Endothelial cell of umbilical vein (primary cell): Measurements from ENCODE around the gene BCAS3. TPM values are rescaled to one million over a fixed set of nuclear protein-coding genes. Genes with fewer than 3 reads are reported as not detected.
"Not testable (repeated sequence)": the region's sequence is repeated elsewhere in the genome, so short reads cannot be mapped to it uniquely, and the experiment has no call there.

Experiments
- BruUV-seq: library from RNA; stranded (reverse); fragments of 400-500 nt; replicated peaks from 2 replicates; lab custom pipeline; 2021; lab: Mats Ljungman, UMichigan
- CTCF ChIA-PET: fragments of 300-600, 350-600 bp; sonication (Branson Sonifier 250); formaldehyde crosslinking; loops from one replicate; lab custom pipeline; 2021; ENCODE audit warnings: antibody characterized with exemption, inconsistent platforms; lab: Charles Lee
- POLR2A ChIA-PET: fragments of 300-600, 350-600 bp; sonication (Branson Sonifier 250); formaldehyde crosslinking; loops from one replicate; lab custom pipeline; 2021; ENCODE audit warnings: antibody characterized with exemption, inconsistent platforms; lab: Charles Lee
- DNase-seq: peaks from one replicate; pipeline ENCODE4 v3.0.0-alpha.2; 2011; ENCODE audit warnings: low read depth, low spot score
- FAIRE-seq: peaks from 2 replicates; lab custom pipeline; 2011; peaks lifted over from hg19 to GRCh38; lab: Jason Lieb, UNC
- H2AFZ ChIP-seq: 2 replicates; pipeline ENCODE4 v1.6.0; 2012; ENCODE audit warnings: low read depth, low read length, control low read depth, inconsistent platforms
- H3K27ac ChIP-seq: 2 replicates; pipeline ENCODE4 v1.5.1; 2011; ENCODE audit warnings: low read depth, mild to moderate bottlenecking, control low read depth, low read length, moderate library complexity; ENCODE audit not compliant: insufficient read depth
- H3K27me3 ChIP-seq, 2 experiments: 2 replicates each; pipeline versions ENCODE4 v1.6.0 to v1.6.1; 2011; ENCODE audit warnings: low read length in 2 of 2, mixed read lengths in 1 of 2; ENCODE audit not compliant: control insufficient read depth in 2 of 2, insufficient read depth in 2 of 2
- H3K36me3 ChIP-seq, 2 experiments: 2 replicates in 1 of 2; 3 replicates in 1 of 2; pipeline ENCODE4 v1.5.1; 2011; ENCODE audit warnings: low read length in 2 of 2, mild to moderate bottlenecking in 1 of 2, moderate library complexity in 1 of 2; ENCODE audit not compliant: control insufficient read depth in 2 of 2, insufficient read depth in 2 of 2; ENCODE audit errors: extremely low read depth in 1 of 2
- H3K4me1 ChIP-seq: 3 replicates; pipeline ENCODE4 v1.5.1; 2011; ENCODE audit warnings: mild to moderate bottlenecking, low read length; ENCODE audit not compliant: control insufficient read depth, insufficient read depth; ENCODE audit errors: extremely low read depth
- H3K4me2 ChIP-seq: 2 replicates; pipeline ENCODE4 v1.6.1; 2011; ENCODE audit warnings: low read length, control low read depth, mixed read lengths; ENCODE audit not compliant: insufficient read depth
- H3K4me3 ChIP-seq, 3 experiments: fragments of 200-600 bp in 1 of 3; sonication (generic), shearing (Covaris generic) in 1 of 3; replicated peaks in 1 of 3; 2 replicates each; pipeline ENCODE4 v1.5.1; 2011 to 2016; ENCODE audit warnings: control low read depth in 3 of 3, low read length in 3 of 3, mild to moderate bottlenecking in 2 of 3, inconsistent platforms in 1 of 3, low read depth in 1 of 3, moderate library complexity in 1 of 3; ENCODE audit not compliant: insufficient read depth in 1 of 3
- H3K79me2 ChIP-seq: 2 replicates; pipeline ENCODE4 v1.6.0; 2012; ENCODE audit warnings: low read length, inconsistent platforms; ENCODE audit not compliant: control insufficient read depth, insufficient read depth
- H3K9ac ChIP-seq: replicated peaks from 2 replicates; pipeline ENCODE3; 2011; ENCODE audit warnings: low read length, control low read depth; ENCODE audit not compliant: insufficient read depth; ENCODE audit errors: extremely low read depth
- H3K9me1 ChIP-seq: replicated peaks from 3 replicates; pipeline ENCODE4 v1.6.0; 2011; ENCODE audit warnings: mild to moderate bottlenecking, low read length; ENCODE audit not compliant: control insufficient read depth, insufficient read depth; ENCODE audit errors: extremely low read depth
- H3K9me3 ChIP-seq: replicated peaks from 2 replicates; pipeline ENCODE4 v1.5.1; 2012; ENCODE audit warnings: low read length, inconsistent platforms; ENCODE audit not compliant: control insufficient read depth, insufficient read depth
- H4K20me1 ChIP-seq: replicated peaks from 2 replicates; pipeline ENCODE3; 2011; ENCODE audit warnings: mild to moderate bottlenecking, low read length; ENCODE audit not compliant: control insufficient read depth, insufficient read depth; ENCODE audit errors: extremely low read depth
- EZH2 ChIP-seq: IDR thresholded peaks from 2 replicates; pipeline ENCODE4 v1.6.1; 2012; ENCODE audit warnings: borderline replicate concordance, low read depth, mild to moderate bottlenecking, moderate library complexity, low read length, inconsistent platforms; ENCODE audit not compliant: severe bottlenecking
- FOS ChIP-seq: IDR thresholded peaks from 2 replicates; pipeline ENCODE4 v1.6.1; 2011; ENCODE audit warnings: mild to moderate bottlenecking, low read length, moderate library complexity, borderline replicate concordance; ENCODE audit not compliant: insufficient read depth
- GATA2 ChIP-seq: IDR thresholded peaks from 2 replicates; pipeline ENCODE4 v1.7.0; 2011; ENCODE audit warnings: low read depth, mild to moderate bottlenecking, moderate library complexity, mixed read lengths, low read length; ENCODE audit not compliant: insufficient read length, insufficient read depth
- JUN ChIP-seq: IDR thresholded peaks from 2 replicates; pipeline ENCODE4 v1.6.1; 2011; ENCODE audit warnings: borderline replicate concordance, low read depth; ENCODE audit not compliant: insufficient read length, insufficient read depth
- MYC ChIP-seq: IDR thresholded peaks from one replicate; pipeline ENCODE4 v1.6.1; 2011; ENCODE audit warnings: mild to moderate bottlenecking, low read depth, low read length
- POLR2A ChIP-seq: IDR thresholded peaks from 2 replicates; pipeline ENCODE4 v1.6.1; 2012; ENCODE audit warnings: low read depth, mild to moderate bottlenecking, control low read depth, low read length
- POLR2AphosphoS5 ChIP-seq: IDR thresholded peaks from 2 replicates; pipeline ENCODE4 v1.6.1; 2012; ENCODE audit warnings: low read depth, mild to moderate bottlenecking, control low read depth, low read length, moderate library complexity; ENCODE audit not compliant: insufficient read depth
- dilution Hi-C: fragments of 300-500 bp; cut with MboI; formaldehyde crosslinking; loops from one replicate; pipeline ENCODE4 v1.15.0; 2019; ENCODE audit warnings: low sequenced_read_pairs; ENCODE audit not compliant: extremely low pct_ligation_motif_present
- intact Hi-C: fragments of 100-400 bp; cut with micrococcal nuclease; formaldehyde crosslinking; loops from one replicate; pipeline ENCODE4 v1.10.0; 2022
- polyA plus RNA-seq, 4 experiments: library from polyadenylated mRNA; depleted of rRNA in 3 of 4; stranded (reverse) in 3 of 4; unstranded in 1 of 4; fragments of >200 nt; gene quantifications; 2 replicates each; pipeline versions ENCODE4 v1.2.1 to v1.2.3, GENCODE V29; 2011 to 2012; ENCODE audit warnings: missing spikeins in 1 of 4
- total RNA-seq: library from RNA; stranded (reverse); gene quantifications from 2 replicates; pipeline ENCODE4 v1.2.3, GENCODE V29; 2021
- TF ChIP-seq, protein P1 (sequence below), 2 donors: IDR thresholded peaks; 1 replicate in 1 of 2; 2 replicates in 1 of 2; pipeline ENCODE4 v1.5.1; 2011; ENCODE audit warnings: low read length in 2 of 2, mild to moderate bottlenecking in 2 of 2, moderate library complexity in 2 of 2, control low read depth in 1 of 2, inconsistent platforms in 1 of 2, low read depth in 1 of 2; ENCODE audit not compliant: insufficient read depth in 1 of 2; ENCODE audit errors: extremely low read depth in 1 of 2
- TF ChIP-seq, protein P2 (sequence below): IDR thresholded peaks from 2 replicates; pipeline ENCODE4 v1.6.1; 2011; ENCODE audit not compliant: insufficient read depth, insufficient read length

BCAS3 gene
- total and polyA plus RNA-seq, 2 donors (not counting 3 experiments of a cell fraction or from before 2014, with no cell fraction given): 8.2 to 16.0 TPM

DNA sequence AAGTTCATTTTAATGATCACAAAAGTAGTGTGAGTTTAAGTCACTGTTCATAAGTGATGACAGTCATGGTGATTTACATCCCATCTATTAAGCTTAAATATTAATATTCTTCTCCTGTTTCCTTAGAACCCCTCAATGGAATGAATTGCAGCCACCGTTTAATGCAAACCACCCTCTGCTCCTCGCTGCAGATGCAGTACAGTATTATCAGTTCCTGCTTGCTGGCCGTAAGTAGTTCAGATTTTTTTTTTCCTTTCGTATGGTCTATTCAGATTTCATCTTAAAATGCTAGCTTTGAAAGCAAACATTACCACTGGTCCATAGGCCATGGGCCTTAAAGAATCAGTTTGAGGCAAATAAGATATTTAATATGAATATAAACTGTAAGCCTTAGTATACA lies 363.0 kb downstream of the BCAS3 start:
- CTCF ChIA-PET: interaction anchor here (1.7 kb wide), 1 partner anchor 9 kb away, joined by 4 read pairs; no protein-coding TSS in a partner anchor
- FAIRE-seq: no peak

DNA sequence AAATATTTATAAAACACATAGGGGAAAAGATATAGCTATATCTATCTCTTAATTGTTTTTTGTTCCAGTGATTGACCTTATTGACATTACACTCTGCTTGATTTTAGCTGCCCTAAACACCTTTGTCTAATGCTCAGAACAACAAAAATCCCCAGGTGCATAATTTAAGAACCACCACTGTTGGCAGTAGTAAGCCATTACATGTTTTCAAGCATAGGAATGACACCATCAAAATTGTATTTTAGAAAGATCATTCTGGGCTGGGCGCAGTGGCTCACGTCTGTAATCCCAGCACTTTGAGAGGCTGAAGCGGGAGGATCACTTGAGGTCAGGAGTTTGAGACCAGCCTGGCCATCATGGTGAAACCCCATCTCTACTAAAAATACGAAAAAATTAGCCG lies 364.7 kb downstream of the BCAS3 start:
- H3K27ac ChIP-seq, H4K20me1 ChIP-seq, H3K9me3 ChIP-seq, POLR2A ChIA-PET, H2AFZ ChIP-seq, H3K4me2 ChIP-seq, H3K4me3 ChIP-seq, H3K27me3 ChIP-seq, intact Hi-C loops, H3K9ac ChIP-seq, H3K9me1 ChIP-seq, H3K79me2 ChIP-seq, H3K4me1 ChIP-seq, DNase-seq, FAIRE-seq, dilution Hi-C loops, H3K36me3 ChIP-seq, BruUV-seq: not testable (repeated sequence)
- CTCF ChIA-PET: interaction anchor here (1.9 kb wide), 1 partner anchor 15 kb away, joined by 5 read pairs; no protein-coding TSS in a partner anchor

More for the DNA sequence above, 363.0 kb downstream of the BCAS3 start:
- Histone ChIP-seq H3K4me2 (no peak overlapping the region), H3K9me3 (no peaks in the 10 kb centered on the region), H3K4me3 (no peak overlapping the region), H2AFZ (no peak overlapping the region), H3K4me1 (no peaks in the 10 kb centered on the region), H3K36me3 (no peaks in the 10 kb centered on the region), H4K20me1 (no peaks in the 10 kb centered on the region), H3K27ac (no peak overlapping the region), H3K27me3 (no peaks in the 10 kb centered on the region), H3K79me2 (no peaks in the 10 kb centered on the region), H3K9ac (no peak overlapping the region), H3K9me1 (no peaks in the 10 kb centered on the region)
- no peak for DNase-seq
- dilution Hi-C loops (no loop called here), intact Hi-C loops (no loop called here)
- BruUV-seq: no TSS peak
- TF ChIP-seq EZH2 (no peak), POLR2AphosphoS5 (no peak), GATA2 (no peak), POLR2A (no peak), FOS (no peak), JUN (no peak), MYC (no peak)
- TF ChIP-seq, protein P1, sequence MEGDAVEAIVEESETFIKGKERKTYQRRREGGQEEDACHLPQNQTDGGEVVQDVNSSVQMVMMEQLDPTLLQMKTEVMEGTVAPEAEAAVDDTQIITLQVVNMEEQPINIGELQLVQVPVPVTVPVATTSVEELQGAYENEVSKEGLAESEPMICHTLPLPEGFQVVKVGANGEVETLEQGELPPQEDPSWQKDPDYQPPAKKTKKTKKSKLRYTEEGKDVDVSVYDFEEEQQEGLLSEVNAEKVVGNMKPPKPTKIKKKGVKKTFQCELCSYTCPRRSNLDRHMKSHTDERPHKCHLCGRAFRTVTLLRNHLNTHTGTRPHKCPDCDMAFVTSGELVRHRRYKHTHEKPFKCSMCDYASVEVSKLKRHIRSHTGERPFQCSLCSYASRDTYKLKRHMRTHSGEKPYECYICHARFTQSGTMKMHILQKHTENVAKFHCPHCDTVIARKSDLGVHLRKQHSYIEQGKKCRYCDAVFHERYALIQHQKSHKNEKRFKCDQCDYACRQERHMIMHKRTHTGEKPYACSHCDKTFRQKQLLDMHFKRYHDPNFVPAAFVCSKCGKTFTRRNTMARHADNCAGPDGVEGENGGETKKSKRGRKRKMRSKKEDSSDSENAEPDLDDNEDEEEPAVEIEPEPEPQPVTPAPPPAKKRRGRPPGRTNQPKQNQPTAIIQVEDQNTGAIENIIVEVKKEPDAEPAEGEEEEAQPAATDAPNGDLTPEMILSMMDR (IDR thresholded peaks at IDR 0.05; ENCODE audit: extremely low read depth in 1 of 2, insufficient read depth in 1 of 2, low read depth in 1 of 2, low read length in 2 of 2): no peak
- TF ChIP-seq, protein P2, sequence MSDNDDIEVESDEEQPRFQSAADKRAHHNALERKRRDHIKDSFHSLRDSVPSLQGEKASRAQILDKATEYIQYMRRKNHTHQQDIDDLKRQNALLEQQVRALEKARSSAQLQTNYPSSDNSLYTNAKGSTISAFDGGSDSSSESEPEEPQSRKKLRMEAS: no peak
- POLR2A ChIA-PET: no interaction called here
